ENCODE results near the gene TSEN2.

Gene TSEN2

GRCh38 chr3:12558706-12559105 lies 74.4 kb downstream of the TSEN2 start:
- TF ChIP-seq CTCF (IDR thresholded peaks at IDR 0.05) = no peak

GRCh38 chr3:12559520-12559919 lies 75.2 kb downstream of the TSEN2 start:
- no peak for TF ChIP-seq CTCF (IDR thresholded peaks at IDR 0.05)

GRCh38 chr3:12560505-12561190 lies 76.4 kb downstream of the TSEN2 start:
- TF ChIP-seq CTCF (IDR thresholded peaks at IDR 0.05) = no peak

- TF ChIP-seq CTCF (IDR thresholded peaks at IDR 0.05) = no peak
Observed at GRCh38 chr3:12561397-12561796, 77.1 kb downstream of the TSEN2 start.

GRCh38 chr3:12562451-12562850 lies 78.2 kb downstream of the TSEN2 start:
- TF ChIP-seq CTCF (IDR thresholded peaks at IDR 0.05) = no peak

- TF ChIP-seq CTCF (IDR thresholded peaks at IDR 0.05) = no peak
Observed at GRCh38 chr3:12566976-12567375, 82.7 kb downstream of the TSEN2 start.

- TF ChIP-seq CTCF (IDR thresholded peaks at IDR 0.05) = no peak
Observed at GRCh38 chr3:12568747-12569146, 84.5 kb downstream of the TSEN2 start.

- TF ChIP-seq CTCF (IDR thresholded peaks at IDR 0.05) = no peak
Observed at GRCh38 chr3:12569836-12570235, 85.6 kb downstream of the TSEN2 start.

Measured in LNCAP (cell line).